Smooth muscle cell of the brain vasculature (primary cell): Measurements from ENCODE around the gene IHH.

Source experiments
- DNase-seq: peaks from one replicate; pipeline ENCODE4 v3.0.0-alpha.2; 2012; ENCODE audit warnings: low read depth, low spot score

The IHH gene

GRCh38 chr2:219076253-219076652 lies 15.5 kb upstream of the IHH start:
- no peak for DNase-seq

- DNase-seq = peak; percentile 24
Measured at GRCh38 chr2:219073413-219074129, 12.8 kb upstream of the IHH start.

DNA sequence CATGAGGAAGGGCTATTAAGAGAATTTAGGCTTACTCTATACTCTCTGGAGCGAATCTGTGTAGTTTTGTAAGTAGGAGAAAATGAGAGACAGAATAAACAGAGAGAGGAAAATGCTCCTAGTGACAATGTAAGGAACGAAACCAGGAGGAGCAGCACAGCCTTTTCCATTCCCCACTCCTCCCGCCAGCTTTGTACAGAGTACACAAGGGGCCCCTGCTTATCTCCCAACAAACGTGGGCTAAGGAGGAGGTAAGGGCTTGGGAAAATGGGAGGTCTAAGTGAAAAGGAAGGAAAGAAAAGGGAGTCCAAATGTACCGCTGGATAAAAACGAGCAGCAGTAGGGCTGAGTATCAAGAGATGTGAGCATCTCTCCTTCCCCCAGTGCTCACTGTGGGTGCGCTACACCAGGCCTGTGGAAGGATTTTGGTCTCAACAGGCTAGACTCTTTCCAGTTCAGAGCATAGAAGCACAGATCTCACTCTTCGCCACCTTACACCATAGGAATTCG lies 12.1 kb upstream of the IHH start:
- DNase-seq = no peak

- DNase-seq = no peak
Measured at GRCh38 chr2:219071131-219071816, 10.6 kb upstream of the IHH start.

- no peak for DNase-seq
Measured at GRCh38 chr2:219065484-219065883, 4.8 kb upstream of the IHH start.

GRCh38 chr2:219062081-219062480 lies 1.4 kb upstream of the IHH start:
- no peak for DNase-seq

DNA sequence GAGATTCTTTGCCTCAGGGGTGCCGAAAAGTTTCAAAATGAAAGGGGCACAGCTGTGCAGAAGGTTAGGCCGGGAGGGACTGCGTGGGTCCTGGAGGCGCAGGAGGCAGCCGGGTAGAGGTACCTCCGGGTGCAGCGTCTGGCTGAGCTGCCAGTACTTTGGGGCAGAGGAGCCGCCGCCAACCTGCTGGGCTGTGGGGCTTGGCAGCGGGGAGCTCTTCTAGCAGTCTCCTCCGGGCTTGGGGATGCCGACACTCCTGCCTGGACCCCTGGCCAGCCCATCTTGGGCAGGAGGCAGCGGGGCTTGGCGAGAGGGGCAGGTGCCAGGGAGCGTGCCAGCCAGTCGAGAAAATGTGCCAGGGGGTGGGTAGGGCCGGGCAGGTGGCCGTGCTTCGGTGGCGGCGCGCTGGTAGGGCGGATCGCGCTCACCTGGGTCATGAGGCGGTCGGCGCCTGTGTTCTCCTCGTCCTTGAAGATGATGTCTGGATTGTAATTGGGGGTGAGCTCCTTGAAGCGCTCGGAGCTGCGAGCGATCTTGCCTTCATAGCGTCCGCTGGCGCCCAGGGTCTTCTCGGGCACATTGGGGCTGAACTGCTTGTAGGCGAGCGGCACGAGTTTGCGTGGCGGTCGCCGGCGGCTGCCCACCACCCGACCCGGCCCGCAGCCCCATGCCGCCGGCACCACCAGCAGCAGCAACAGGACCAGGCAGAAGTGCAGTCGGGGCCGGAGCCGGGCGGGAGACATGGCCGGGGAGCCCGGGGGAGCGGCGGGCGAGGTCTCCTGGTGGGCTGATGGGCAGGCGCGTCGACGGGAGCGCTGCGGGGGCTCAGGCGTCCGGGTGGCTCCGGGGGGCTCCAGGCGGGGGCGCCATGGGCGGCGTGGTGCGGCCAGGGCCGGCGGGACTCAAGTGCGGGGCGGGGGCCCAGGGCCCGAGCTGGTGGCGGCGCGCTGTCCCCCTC lies 717 bp downstream of the IHH start:
- no peak for DNase-seq

GRCh38 chr2:219059375-219059724 lies 1.4 kb downstream of the IHH start:
- no peak for DNase-seq

DNA sequence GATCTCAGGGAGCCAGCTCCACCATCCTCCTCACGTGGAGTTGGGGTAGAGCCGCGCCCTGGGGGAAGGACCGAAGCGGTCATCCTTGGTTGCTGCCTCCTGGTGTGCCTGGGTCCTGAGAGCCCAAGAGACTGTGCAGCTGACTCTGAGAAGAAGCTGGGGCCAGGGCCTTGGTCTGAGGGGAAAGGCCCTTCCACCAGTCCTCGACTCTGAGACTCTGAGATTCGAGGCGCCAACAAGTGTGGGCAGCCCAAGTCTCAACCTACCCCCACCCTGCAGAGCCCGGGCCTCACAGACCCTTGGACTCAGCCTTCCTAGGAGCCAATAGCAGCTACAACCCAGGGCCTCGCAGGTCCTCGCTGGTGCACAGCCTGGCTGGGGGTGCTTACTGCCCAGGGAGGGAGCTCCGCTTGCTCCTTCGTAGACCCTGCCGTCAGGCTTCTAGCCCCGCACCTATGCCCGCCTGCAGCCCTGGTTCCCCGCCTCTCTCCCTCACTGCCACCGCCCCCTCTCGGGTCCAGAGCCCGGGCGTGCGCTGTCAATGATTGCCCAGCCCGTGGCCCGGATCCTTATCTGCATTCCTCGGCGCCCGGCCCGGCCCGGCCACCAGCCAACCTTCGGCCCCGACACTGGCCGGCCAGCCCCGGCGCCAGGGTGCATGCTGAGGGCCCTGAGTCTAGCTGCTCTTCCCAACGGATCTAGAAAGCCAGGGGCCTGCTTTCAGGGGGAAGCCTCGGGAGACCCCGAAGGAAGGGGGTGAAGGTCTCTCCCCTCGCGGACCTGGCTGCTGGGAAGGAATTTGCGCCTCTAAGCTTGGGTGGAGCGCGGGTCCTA lies 2.0 kb downstream of the IHH start:
- DNase-seq = no peak

DNA sequence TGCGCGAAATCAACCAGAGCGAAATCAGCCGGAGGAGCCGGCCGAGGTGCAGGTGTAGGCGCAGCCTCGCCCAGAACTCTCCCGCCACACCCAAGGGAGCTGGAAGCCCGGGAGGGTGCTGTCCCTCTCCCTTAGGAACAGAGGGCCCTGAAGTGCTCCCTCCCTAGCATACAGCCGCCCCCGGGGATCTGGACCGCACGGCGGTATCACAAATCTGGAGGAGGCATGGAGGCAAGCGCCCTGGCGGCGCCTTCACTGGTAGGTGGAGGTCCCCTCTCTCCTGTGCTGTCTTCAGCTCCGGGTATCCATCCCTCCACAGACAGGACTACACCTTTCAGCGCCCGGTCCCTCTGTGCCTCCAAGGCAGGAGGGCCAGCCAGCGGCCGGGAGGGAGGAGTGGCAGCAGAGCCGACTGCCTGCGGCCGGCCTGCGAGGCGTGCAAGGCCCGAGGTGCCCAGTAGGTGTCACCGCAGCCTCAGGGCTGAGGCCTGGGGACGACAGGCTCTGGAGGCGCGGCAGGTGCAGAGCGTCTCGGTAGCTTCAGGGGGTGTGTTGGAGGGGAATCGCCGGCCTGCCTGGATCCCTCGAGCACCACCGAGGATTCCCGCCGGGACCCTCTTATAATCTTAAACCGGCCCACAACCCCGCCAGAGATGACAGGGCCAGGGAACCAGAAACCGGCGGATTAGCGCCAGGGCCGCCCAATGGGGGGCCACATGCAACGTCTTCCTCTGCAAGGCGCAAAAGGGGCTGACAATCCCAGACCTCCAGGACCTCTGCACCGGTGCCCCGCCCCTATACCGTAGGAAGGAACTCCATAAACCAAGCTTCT lies 2.8 kb downstream of the IHH start:
- DNase-seq = peak; percentile 26

GRCh38 chr2:219056896-219057708 lies 3.6 kb downstream of the IHH start:
- no peak for DNase-seq

DNA sequence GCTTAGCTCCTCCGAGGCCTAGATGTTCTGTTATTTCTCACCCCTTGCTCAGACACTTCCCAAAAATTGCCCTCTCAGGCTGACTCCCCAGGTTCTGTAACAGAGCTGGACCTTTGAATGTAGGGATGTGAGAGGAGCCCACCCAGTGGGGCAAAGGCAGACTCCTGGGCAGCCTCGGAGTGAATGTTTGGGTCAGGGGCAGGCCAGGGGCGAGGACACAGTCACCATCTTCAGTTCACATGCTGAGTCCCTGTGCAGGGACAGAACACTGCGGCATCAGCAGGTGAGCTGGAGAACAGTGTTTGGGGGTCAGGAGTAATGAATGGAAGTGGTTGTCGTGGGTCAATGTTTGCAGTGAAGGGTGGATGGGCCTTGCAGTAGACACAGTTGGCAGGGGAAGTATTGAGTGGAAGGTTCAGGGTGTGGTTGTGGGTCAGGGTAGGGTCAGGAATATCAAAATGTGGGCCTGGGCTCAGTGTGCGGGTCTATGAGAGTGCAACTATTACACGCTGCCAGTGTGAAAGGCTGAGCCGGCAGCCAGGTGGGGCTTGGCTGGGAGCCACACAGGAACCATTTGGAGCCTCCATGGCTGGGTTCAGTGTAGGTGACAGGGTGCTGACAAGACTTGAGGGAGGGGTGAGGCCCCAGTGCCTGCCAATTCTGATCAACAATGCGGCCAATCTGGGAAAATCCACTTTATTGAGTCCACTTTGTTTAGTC lies 4.4 kb downstream of the IHH start:
- DNase-seq = no peak

- DNase-seq = no peak
Measured at GRCh38 chr2:219054956-219055903, 5.5 kb downstream of the IHH start.

GRCh38 chr2:219049282-219049681 lies 11.4 kb downstream of the IHH start:
- DNase-seq = no peak

DNA sequence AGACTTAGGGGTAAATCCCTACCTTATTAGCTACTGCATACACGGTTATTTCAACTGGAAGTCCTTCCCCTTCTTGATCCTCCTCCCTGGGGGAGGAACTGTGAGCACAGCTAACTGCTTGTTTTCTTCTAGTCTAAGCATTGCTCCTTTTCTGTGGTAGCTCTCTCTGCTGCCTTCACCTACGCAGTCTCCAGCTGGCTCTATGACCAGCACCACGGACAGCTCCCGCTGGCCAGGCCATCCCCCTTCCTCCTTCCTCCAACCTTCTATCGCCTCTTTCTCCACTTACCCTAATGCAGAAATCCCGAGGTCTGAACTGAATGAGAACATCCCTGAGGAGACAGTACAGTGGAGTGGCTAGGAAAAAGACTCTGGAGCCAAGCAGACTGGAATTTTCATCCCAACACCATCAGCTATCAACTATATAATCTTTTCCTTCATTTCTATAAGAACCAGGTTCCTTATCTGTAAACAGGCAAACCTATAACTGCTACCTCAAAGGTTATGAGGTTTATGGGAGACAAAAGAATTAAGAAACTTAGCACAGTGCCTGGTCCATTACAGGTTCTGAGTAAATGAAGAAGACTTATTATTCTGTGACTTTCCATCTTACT lies 14.7 kb downstream of the IHH start:
- no peak for DNase-seq

- no peak for DNase-seq
Measured at GRCh38 chr2:219042750-219043149, 18.0 kb downstream of the IHH start.

GRCh38 chr2:219042157-219042556 lies 18.6 kb downstream of the IHH start:
- DNase-seq = no peak
